Measurements from ENCODE around the gene UGT1A10.

The UGT1A10 gene

GRCh38 chr2:233656443-233656842 is 20.2 kb downstream of the UGT1A10 start:
- no peak for DNase-seq

GRCh38 chr2:233658610-233659009 is 22.4 kb downstream of the UGT1A10 start:
- DNase-seq, result no peak

GRCh38 chr2:233663911-233664310 is 27.7 kb downstream of the UGT1A10 start:
- no peak for DNase-seq

GRCh38 chr2:233668605-233669260 is 32.5 kb downstream of the UGT1A10 start:
- DNase-seq, result no peak

- DNase-seq, result no peak
These were observed 35.3 kb downstream of the UGT1A10 start, which contains the start of gene UGT1A9 for GRCh38 chr2:233671290-233672161. Gene UGT1A9 (plus strand): TSS chr2:233671898. CDS start chr2:233671935, 37 bp downstream.

- no peak for DNase-seq
These were observed 36.6 kb downstream of the UGT1A10 start for GRCh38 chr2:233672886-233673285.

GRCh38 chr2:233673896-233674295 is 37.6 kb downstream of the UGT1A10 start:
- no peak for DNase-seq

GRCh38 chr2:233674314-233674713 is 38.1 kb downstream of the UGT1A10 start:
- no peak for DNase-seq

- no peak for DNase-seq
These were observed 38.7 kb downstream of the UGT1A10 start for GRCh38 chr2:233674995-233675394.

- no peak for DNase-seq
These were observed 39.8 kb downstream of the UGT1A10 start for GRCh38 chr2:233676046-233676445.

GRCh38 chr2:233679196-233679595 is 42.9 kb downstream of the UGT1A10 start:
- no peak for DNase-seq

- DNase-seq, result no peak
These were observed 44.3 kb downstream of the UGT1A10 start for GRCh38 chr2:233680361-233681045.

GRCh38 chr2:233681521-233682099 is 45.4 kb downstream of the UGT1A10 start, which contains the start of gene UGT1A7:
Gene UGT1A7 (plus strand): TSS chr2:233681901. CDS start chr2:233681938, 37 bp downstream.
- DNase-seq, result no peak

GRCh38 chr2:233684640-233685039 is 48.4 kb downstream of the UGT1A10 start:
- DNase-seq, result no peak

GRCh38 chr2:233686928-233687327 is 50.7 kb downstream of the UGT1A10 start:
- no peak for DNase-seq

- DNase-seq, result no peak
These were observed 52.1 kb downstream of the UGT1A10 start for GRCh38 chr2:233688341-233688740.

GRCh38 chr2:233689031-233689430 is 52.8 kb downstream of the UGT1A10 start:
- DNase-seq, result no peak

- no peak for DNase-seq
These were observed 53.3 kb downstream of the UGT1A10 start for GRCh38 chr2:233689501-233689900.

- no peak for DNase-seq
These were observed 54.2 kb downstream of the UGT1A10 start for GRCh38 chr2:233690444-233690843.

- no peak for DNase-seq
These were observed 55.5 kb downstream of the UGT1A10 start for GRCh38 chr2:233691443-233692433.

- no peak for DNase-seq
These were observed 56.4 kb downstream of the UGT1A10 start, which contains the start of gene UGT1A6 for GRCh38 chr2:233692648-233693047. Gene UGT1A6 (plus strand): TSS chr2:233692890. CDS start chr2:233693005, 115 bp downstream.

- no peak for DNase-seq
These were observed 57.7 kb downstream of the UGT1A10 start for GRCh38 chr2:233693963-233694362.
